NCI-H460 (cell line): ENCODE results near the gene FBRSL1. TPM values are rescaled to one million over a fixed set of nuclear protein-coding genes. Genes with fewer than 3 reads are reported as not detected.
"Not testable (repeated sequence)": the region's sequence is repeated elsewhere in the genome, so short reads cannot be mapped to it uniquely, and the experiment has no call there.

Source experiments
- DNase-seq: peaks from one replicate; pipeline ENCODE4 v3.0.0-alpha.2; 2016; ENCODE audit warnings: low read depth; ENCODE audit errors: extremely low read depth
- total RNA-seq: library from RNA; depleted of rRNA; stranded (reverse); fragments of >200 nt; shearing (Covaris generic); gene quantifications from 2 replicates; pipeline ENCODE4 v1.2.3, GENCODE V29; 2014

Gene FBRSL1
- total RNA-seq, 1 experiment from 2014 or later = 18.2 TPM

DNA sequence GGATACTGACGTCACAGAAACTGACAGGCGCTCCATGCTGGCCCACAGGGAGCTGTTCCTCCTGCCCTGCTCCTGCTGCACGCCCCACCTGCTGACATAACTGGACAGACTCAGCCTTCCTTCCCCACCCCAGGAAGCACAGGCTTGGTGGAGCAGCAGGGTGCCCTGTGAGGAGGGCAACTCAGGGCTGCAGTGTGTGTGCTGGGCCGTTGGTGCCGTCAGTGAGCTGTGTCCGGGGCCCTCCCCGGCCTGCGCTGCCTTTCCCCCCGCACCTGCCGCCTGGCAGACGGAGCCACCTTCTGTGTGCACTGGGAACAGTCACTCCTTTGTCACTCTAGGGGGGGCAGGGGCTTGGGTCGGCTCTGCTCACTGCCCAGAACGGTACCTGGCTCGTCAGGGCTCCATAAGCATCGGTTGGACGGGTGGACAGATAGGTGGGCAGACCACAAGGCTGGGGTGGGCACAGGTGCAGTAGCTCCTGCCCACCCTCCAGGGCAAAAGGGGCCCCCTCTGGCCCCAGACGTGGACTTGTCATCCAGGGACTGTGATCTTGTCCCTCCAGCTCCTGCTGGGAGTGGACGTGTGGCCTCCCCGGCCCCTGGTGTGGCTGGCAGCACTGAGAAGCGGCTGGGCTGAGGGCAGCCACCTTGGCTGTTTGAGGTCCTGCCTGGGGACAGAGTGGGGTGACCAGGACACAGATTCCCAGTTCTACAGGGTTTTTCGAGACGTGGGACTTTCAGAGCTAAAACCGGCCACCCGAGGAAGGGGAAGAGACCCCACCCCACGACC lies 32.8 kb downstream of the FBRSL1 start:
- no peak for DNase-seq

DNA sequence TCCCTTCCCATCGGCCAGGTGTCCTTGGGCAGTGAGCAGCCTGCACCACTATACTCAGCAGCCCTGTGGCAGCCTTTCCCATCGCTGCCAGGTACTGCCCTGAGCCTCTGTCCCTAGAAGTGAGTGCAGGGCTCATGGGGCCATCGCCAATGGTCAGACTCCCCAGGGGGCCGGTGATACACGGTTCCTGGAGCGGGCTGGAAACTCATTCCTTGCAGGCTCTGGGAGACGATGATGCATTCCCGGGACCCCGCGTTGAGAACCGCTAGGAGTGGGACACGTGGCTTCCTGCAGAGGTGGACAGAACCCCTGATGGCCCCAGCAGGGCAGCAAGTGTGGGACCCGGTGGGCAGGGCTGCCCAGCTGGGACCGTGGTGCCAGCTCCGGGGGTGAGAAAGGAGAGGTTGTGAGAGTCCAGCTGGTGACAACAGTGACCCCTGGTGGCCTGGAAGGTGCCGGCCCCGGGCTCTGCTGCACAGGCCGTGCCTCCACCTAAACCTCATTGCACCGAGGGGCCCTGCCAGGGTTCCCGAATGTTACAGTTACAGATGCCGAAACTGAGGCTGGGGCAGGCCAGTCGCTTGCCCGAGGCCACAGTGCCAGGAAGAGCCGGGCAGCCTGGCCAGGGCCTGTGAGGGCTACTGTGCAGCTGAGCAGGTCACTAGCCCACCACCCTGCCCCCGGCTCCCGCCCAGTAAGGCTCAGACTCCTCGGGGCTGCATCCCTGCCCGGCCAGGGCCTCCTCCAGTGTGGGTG lies 33.8 kb downstream of the FBRSL1 start:
- peak; percentile 54 for DNase-seq

DNA sequence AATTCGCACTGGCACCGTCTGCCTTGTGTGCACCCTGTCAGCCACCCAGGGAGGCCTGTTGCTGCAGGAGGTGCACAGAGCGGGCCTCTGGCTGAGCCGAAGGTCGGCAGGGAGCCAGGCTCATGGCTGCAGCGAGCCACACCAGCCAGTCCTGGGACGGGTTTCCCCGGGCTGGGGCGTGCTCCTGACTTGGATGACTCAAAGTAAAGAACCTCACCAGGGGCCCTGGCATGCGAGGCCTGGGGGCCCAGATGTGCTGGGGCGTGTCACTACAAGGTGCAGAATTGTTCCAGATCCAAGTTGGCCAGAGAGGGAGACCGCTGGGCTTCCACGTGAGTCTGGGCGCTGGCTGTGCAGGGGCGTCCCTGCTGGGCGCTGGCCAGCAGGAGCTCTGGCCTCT lies 34.5 kb downstream of the FBRSL1 start:
- DNase-seq = peak; percentile 24

DNA sequence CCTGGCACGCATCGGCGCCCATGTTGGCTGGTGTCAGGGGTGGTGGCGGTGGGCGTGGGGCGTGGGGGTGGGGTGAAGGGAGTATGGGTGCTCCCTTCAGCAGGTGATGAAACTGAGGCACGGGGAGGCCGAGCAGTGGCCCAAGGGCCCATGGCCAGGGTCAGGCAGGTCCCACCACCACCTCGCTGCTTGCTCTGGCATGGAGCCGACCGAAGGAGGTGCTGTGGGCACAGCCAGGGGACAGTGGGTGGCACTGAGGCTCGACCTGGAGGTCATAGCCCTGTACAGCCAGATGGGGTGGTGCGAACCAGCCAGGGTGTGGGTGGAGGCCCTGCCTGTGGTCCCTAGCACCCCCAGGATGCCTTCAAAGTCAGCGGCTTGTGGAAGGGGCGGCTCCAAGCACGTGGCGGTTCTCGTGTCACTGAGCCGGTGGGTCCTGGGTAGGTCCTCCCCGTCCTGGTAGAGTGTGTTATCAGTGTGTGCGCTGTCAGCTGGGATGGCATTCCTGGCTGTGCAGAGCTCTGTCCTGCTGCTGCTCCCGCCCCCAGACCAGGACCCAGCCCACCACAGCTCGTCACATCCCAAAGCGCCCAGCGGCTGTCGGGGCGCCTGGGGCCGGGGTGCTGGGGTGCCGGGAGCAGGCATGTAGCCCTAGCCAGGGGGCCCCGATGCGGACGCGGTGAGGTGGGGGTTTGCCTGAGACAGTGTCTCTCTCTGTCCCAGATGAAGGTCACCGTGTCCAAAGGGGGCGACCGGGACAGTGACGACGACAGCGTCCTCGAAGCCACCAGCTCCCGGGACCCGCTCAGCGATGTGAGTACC lies 35.3 kb downstream of the FBRSL1 start:
- DNase-seq = no peak

DNA sequence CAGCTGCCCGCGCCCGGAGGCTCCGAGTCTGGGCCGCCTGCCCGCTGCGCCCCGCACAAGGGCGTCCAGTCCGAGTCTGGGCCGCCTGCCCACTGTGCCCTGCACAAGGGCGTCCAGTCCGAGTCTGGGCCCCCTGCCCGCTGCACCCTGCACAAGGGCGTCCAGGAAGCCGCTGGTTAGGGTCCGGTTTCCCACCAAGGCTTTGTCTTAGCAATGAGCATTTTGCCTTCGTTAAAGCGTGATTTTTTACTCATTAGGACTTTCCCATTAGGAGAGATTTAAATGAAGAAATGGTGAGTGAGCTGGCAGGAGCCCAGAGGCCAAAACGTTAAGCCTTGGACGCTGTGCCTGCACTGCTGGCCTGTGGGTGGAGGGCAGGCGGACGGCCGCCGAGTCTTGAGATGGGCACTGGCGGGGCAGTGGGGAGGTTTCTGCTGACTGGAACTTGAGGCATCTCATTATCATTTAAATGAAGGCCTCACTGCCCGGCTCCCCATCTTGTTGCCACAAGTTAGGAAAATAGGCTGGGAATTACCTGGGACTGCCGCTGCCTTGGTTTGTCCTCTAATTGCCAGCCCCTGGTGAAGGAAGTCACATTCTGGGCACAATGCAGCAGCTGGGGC lies 36.0 kb downstream of the FBRSL1 start:
- no peak for DNase-seq

DNA sequence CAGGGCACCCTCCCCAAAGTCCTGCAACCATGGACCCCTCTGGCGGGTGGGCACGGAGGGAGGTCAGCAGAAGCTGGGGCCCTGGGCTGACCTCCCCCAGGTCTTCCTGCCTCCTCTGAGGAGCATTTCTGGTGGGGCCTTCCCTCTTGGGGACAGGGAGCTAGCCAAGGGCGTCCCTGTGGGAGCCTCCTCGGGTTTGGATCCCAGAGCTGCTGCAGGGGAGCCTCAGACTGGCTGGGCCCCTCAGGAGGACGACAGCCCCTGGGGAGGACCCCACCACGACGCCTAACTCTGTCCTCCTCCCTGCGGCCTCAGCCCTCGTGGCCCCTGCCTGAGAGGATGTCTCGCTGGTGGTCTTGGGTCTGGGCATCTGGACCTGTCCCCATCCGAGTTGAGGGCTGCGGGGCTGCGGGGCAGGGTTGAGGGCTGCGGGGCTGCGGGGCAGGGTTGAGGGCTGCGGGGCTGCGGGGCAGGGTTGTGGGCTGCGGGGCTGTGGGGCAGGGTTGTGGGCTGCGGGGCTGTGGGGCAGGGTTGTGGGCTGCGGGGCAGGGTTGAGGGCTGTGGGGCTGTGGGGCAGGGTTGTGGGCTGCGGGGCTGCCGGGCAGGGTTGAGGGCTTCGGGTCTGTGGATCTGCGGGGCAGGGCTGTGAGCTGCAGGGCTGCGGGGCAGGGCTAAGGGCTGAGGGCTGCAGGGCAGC lies 37.4 kb downstream of the FBRSL1 start:
- DNase-seq = no peak

DNA sequence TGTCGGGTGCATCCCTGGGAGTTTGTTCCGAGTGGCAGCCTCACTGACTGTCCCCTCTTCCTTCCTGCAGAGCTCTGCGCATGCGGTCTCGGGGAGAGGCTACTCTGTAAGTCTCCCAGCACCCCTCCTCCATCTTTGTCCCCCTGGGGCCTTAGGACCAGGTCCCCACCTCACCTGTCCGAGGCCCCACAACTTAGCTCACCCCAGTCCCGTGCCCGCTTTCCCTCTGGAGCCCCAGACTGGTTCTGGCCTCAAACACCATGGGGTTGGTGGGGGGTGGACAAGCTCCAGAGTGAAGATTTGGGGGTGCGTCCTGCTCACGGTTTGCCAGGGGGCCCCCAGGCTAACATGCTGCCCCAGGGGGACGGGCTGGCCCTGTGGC lies 37.9 kb downstream of the FBRSL1 start:
- DNase-seq = no peak

DNA sequence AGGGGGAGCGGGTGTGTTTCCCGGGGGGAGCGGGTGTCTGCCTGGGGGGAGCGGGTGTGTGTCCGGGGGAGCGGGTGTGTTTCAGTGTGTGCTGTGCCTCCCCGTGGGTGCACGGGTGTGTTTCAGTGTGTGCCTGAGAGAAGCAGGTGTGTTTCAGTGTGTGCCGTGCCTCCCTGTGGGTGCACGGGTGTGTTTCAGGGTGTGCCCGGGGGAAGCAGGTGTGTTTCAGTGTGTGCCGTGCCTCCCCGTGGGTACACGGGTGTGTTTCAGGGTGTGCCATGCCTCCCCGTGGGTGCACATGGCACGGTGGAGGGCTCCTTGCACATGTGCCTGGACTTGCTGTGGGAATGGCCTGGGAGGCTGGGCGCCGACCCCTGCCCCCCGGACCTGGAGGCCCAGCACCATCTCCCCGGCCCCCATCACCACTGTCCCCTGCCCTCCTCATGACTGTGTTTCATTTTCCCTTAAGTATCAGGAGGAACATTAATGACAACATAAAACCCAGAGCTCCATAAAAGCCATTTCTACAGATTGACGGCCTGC lies 38.7 kb downstream of the FBRSL1 start:
- DNase-seq = no peak

DNA sequence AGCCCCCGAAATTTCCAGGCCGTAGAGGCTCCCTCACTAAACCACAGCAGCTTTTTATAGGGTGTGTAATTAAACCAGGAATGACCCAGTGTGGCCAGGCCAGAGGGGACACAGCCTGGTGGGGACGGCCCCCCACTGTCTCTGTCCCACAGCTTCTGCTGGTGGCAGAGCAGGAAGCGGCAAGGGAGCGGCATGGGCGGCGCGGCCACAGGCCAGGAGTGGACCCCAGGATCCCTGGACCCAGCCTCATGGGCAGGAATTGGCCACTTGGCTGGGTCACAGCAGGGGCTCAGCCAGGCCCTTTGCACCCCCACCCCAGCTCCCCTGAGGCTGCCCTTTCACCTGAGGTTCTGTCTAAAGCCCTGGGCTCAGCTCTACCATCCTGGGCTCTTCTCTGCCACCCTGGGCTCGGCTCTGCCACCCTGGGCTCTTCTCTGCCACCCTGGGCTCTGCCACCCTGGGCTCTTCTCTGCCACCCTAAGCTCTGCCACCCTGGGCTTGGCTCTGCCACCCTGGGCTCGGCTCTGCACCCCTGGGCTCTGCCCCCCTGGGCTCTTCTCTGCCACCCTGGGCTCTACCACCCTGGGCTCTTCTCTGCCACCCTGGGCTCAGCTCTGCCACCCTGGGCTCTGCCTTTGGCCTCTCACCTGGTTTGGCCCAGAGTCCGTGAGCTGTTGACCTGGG lies 39.3 kb downstream of the FBRSL1 start:
- DNase-seq = no peak

DNA sequence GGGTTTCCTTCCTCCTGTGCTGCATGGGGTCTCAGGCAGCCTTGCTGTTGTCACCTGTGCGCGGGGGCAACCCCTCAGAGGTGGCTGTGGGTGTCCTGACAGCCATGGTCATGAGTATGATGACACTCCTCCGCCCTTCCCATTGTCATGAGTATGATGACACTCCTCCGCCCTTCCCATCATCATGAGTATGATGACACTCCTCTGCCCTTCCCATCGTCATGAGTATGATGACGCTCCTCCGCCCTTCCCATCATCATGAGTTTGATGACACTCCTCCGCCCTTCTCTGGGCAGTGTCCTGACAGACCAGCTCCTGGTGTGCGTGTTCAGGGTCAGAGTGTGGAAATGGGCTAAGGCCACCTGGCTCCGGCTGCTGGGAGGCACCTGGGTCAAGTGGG lies 40.0 kb downstream of the FBRSL1 start:
- no peak for DNase-seq

DNA sequence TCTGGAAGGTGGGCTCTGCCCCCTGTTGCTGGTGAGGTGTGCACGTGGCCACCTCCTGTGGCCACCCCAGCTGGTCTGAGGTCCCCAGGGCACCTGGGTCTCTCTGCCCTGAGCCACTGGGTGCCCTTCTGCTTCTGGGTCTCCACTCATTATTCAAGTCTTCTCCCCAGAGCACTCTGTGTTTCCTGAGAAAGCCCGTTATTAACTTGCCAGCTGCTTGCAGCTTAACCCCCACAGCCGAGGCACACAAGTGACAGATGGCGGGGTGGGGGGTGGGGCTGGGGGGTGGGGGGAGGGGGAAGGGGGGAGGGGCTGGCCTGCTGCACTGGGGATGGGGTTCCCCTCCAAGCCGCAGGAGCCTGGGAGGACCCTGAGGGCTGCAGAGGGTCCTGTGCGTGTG lies 40.5 kb downstream of the FBRSL1 start:
- DNase-seq = no peak

DNA sequence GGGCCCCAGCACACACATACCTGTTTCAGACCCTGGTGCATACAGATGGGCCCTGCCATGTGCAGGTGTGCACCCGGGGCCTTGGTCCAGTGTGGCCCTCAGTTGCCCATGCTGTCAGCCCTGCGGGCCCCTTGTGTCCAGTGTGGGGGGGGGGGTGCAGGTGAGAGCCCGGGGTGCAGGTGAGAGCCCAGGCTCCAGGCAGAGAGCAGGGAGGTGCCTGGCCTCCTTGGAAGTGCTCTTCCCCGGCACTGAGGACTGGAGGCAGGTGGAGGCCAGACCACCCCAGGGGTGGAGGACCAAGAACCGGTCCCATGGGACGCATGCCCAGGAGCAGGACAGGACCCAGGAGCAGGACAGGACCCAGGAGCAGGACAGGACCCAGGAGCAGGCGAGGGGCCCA lies 40.9 kb downstream of the FBRSL1 start:
- no peak for DNase-seq

DNA sequence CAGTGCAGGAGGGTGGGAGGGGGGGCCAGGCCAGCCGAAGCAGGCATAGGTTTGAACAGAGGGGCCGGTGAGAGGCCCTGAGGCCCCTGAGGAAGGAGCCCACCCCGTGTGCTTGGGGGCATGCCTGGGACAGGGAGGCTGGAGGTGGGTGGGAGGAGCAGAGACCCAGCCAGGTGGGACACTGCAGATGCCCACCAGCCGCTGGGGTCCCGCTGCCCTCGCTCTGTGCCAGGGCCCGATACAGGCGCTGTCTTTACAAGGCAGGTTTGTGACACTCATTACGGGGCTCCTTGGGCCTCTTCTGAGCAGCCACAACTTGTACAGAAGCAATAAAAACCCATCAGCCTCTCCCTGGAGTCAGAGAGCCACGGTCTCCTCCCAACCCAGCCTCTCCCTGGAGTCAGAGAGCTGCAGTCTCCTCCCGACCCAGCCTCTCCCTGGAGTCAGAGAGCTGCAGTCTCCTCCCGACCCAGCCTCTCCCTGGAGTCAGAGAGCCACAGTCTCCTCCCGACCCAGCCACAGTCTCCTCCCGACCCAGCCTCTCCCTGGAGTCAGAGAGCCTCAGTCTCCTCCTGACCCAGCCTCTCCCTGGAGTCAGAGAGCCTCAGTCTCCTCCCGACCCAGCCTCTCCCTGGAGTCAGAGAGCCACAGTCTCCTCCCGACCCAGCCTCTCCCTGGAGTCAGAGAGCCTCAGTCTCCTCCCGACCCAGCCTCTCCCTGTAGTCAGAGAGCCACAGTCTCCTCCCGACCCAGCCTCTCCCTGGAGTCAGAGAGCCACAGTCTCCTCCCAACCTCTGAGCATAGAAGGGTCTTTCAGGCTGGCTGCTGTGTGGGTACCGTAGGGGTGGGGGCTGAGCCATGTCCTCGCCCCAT lies 43.0 kb downstream of the FBRSL1 start:
- DNase-seq = not testable (repeated sequence)

DNA sequence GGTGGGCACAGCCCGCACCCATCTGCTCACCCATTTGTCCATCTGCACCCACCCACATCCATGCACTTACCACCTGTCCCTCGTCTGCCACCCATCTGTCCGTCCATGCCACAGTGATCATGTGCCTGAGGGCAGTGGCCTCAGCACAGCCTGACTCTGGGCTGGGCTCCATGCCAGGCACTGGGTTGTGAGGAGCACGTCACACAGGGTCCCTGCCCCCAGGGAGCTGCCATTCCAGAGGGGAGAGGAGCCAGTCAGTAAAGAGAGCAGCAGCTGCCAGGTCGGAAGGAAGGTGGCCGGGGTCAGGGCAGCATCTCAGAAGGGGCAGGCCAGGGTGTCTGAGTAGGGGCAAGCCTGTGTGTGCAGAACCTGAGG lies 43.6 kb downstream of the FBRSL1 start:
- no peak for DNase-seq

DNA sequence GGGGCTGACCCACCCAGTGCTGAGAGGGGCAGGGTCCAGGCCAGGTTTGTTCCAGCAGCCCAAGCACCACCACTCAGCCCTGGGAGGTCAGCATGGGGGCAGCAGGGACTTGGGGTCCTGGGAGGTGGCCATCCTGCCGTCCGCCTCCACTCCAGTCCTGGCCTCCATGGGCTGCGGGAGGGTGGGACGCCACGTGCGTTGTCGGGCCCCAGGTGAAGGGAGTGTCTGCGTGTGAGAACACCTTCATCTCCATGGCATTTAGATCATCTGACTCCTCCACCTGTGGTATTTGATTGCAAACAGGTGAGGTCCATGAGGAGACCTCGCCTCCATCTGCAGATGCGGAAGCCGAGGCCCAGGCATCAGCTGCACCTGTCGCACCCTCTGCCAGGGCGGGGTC lies 44.1 kb downstream of the FBRSL1 start:
- DNase-seq = no peak

DNA sequence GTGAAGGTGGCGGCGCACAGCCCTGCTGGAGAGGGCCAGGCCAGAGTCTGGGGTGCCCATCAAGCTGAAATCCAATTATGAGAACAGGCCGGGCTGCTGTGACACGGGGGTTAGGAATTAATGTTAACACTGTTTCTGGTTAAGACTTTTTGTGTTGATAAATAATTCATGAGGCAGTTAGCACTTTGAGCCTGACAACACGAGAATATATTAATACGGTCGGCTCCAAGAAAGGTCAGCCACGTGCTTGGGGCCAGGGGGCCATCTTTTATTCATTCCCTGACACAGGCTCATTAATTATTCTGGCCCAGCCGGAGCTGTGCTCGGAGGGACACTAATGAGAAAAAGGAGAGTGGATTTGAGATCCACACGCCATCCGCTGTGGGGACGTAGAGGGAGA lies 45.1 kb downstream of the FBRSL1 start:
- DNase-seq = no peak

DNA sequence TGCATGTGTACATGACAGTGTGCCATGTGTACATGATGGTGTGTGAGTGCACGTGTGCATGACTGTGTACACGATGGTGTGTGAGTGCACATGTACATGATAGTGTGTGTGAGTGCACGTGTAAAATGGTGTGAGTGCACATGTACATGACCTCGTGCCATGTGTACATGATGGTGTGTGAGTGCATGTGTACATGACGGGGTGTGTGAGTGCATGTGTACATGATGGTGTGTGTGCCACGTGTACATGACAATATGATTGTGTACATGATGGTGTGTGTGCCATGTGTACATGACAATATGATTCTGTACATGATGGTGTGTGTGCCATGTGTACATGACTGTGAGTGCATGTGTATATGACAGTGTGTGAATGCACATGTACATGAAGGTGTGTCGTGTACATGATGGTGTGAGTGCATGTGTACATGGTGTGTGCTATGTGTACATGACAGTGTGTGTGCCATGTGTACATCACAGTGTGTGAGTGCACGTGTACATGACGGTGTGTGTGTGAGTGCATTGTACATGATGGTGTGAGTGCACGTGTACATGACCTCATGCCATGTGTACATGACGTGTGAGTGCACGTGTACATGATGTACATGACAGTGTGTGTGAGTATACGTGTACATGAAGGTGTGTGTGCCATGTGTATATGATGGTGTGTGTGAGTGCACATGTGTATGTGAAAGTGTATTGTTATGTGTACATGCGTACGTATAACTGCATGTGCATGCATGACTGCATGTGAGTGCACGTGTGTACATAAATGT lies 46.3 kb downstream of the FBRSL1 start:
- DNase-seq = no peak

DNA sequence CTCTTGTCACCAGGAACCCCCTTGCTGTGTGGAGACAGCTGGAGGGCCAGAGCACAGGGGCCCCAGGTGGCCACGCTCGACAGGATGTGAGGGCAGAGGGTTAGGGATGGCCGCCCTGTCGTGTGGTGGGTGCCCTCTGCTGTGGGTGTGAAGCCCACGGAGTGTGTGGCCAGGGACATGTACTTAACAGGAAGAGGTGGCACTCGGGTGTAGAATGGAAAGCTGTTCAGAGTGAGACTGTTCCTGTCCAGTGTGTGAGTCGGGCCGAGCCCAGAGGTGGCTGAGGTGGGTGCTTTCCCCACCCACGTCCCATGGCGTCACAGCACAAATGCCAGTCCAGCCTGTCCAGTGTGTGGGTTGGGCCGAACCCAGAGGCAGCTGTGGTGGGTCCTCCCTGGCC lies 47.1 kb downstream of the FBRSL1 start:
- no peak for DNase-seq
